Measurements from ENCODE around the gene CEP152.

GRCh38 chr15:48823237-48823636, 12.4 kb upstream of the CEP152 start:
- no peak for TF ChIP-seq CTCF (conservative IDR thresholded peaks at IDR 0.05; ENCODE audit: low read depth, low read length)
- no peak for TF ChIP-seq EZH2 (IDR thresholded peaks at IDR 0.05; ENCODE audit: borderline replicate concordance, low read depth, low read length, poor library complexity, severe bottlenecking)
